K562 (cell line): ENCODE measurements around the gene RAPSN. TPM values are rescaled to one million over a fixed set of nuclear protein-coding genes. Genes with fewer than 3 reads are reported as not detected.

Source experiments
- CBX5 ChIP-seq: IDR thresholded peaks from 2 replicates; pipeline ENCODE4 v1.6.1; 2014; ENCODE audit warnings: low read depth, borderline replicate concordance
- CEBPB ChIP-seq: fragments of 450-650 bp; IDR thresholded peaks from 2 replicates; pipeline ENCODE4 v1.6.1; 2016; ENCODE audit warnings: missing genetic modification characterization, missing compliant biosample characterization
- CEBPG ChIP-seq, 3 experiments: fragments of 200-800 bp in 1 of 3; sonication (Bioruptor generic) in 1 of 3; sonication (generic) in 1 of 3; formaldehyde crosslinking in 1 of 3; IDR thresholded peaks in 2 of 3; conservative IDR thresholded peaks in 1 of 3; 2 replicates each; pipeline versions ENCODE4 v1.6.1 to v1.8.0; 2016 to 2022; ENCODE audit warnings: missing compliant biosample characterization in 2 of 3, missing genetic modification characterization in 2 of 3, mild to moderate bottlenecking in 1 of 3, missing genetic modification reagents in 1 of 3
- CREB1 ChIP-seq, 2 experiments: sonication (generic) in 1 of 2; formaldehyde crosslinking in 1 of 2; IDR thresholded peaks; 2 replicates each; pipeline versions ENCODE4 v1.6.1 to v1.8.0; 2012 to 2022; ENCODE audit warnings: inconsistent platforms in 1 of 2, mild to moderate bottlenecking in 1 of 2, missing genetic modification reagents in 1 of 2, moderate library complexity in 1 of 2
- EHMT2 ChIP-seq: fragments of 450-650 bp; IDR thresholded peaks from 2 replicates; pipeline ENCODE4 v1.6.1; 2018; ENCODE audit warnings: antibody characterized with exemption
- ILF3 ChIP-seq: fragments of 450-650 bp; IDR thresholded peaks from 2 replicates; pipeline ENCODE4 v1.6.1; 2018; ENCODE audit warnings: antibody characterized with exemption, mild to moderate bottlenecking, moderate library complexity, borderline replicate concordance
- KDM5B ChIP-seq: fragments of 200-600 bp; sonication (generic); IDR thresholded peaks from 2 replicates; pipeline ENCODE4 v1.6.1; 2012; ENCODE audit warnings: low read depth, mild to moderate bottlenecking, moderate library complexity, low read length, control low read depth, inconsistent platforms; ENCODE audit not compliant: insufficient replicate concordance
- MAFF ChIP-seq: IDR thresholded peaks from 2 replicates; pipeline ENCODE4 v1.6.1; 2012; ENCODE audit warnings: low read length, improper control_type of control experiment
- MAFG ChIP-seq: fragments of 450-650 bp; conservative IDR thresholded peaks from 2 replicates; pipeline ENCODE4 v1.6.1; 2016; ENCODE audit warnings: missing genetic modification characterization, missing compliant biosample characterization
- NFRKB ChIP-seq: fragments of 450-650 bp; IDR thresholded peaks from 2 replicates; pipeline ENCODE4 v1.6.1; 2016; ENCODE audit warnings: low read depth
- TEAD2 ChIP-seq: fragments of 450-650 bp; IDR thresholded peaks from 2 replicates; pipeline ENCODE4 v1.6.1; 2016; ENCODE audit warnings: missing genetic modification characterization, control low read depth, missing compliant biosample characterization
- TEAD4 ChIP-seq, 2 experiments: sonication (generic) in 1 of 2; formaldehyde crosslinking in 1 of 2; IDR thresholded peaks; 2 replicates each; pipeline versions ENCODE4 v1.6.1 to v1.8.0; 2012 to 2022; ENCODE audit warnings: borderline replicate concordance in 1 of 2, inconsistent platforms in 1 of 2, low read length in 1 of 2, mild to moderate bottlenecking in 1 of 2, missing genetic modification reagents in 1 of 2
- TFAP4 ChIP-seq: sonication (generic); formaldehyde crosslinking; IDR thresholded peaks from 2 replicates; pipeline ENCODE4 v1.8.0; 2022; ENCODE audit warnings: missing genetic modification reagents, mild to moderate bottlenecking, moderate library complexity, borderline replicate concordance
- ZBTB33 ChIP-seq: sonication (generic); formaldehyde crosslinking; IDR thresholded peaks from 2 replicates; pipeline ENCODE4 v1.8.1; 2023; ENCODE audit warnings: mild to moderate bottlenecking, missing genetic modification reagents
- ZNF12 ChIP-seq: sonication (generic); formaldehyde crosslinking; IDR thresholded peaks from 2 replicates; pipeline ENCODE4 v1.4.0; 2020; ENCODE audit warnings: mild to moderate bottlenecking, missing genetic modification reagents
- ZNF316 ChIP-seq: fragments of 450-650 bp; IDR thresholded peaks from 2 replicates; pipeline ENCODE4 v1.6.1; 2016
- polyA plus RNA-seq, 8 experiments: library from polyadenylated mRNA; depleted of rRNA in 4 of 8; stranded (reverse) in 5 of 8; unstranded in 3 of 8; fragments of >200 nt; fragmentation: Nextera tagmentation in 2 of 8; fragmentation: Illumina TruSeq in 1 of 8; extraction: Ambion mirVana in 2 of 8; extraction: Trizol in 1 of 8; gene quantifications; 2 replicates each; pipeline versions ENCODE4 v1.2.1 to v1.2.3, GENCODE V29; 2011 to 2014; ENCODE audit warnings: inconsistent platforms in 1 of 8, missing spikeins in 1 of 8
- total RNA-seq, 7 experiments: library from RNA; depleted of rRNA in 6 of 7; stranded (reverse); fragments of >200 nt in 6 of 7; fragmentation: Illumina TruSeq in 2 of 7; extraction: Trizol in 2 of 7; gene quantifications; 2 replicates each; pipeline versions ENCODE4 v1.2.1 to v1.2.3, GENCODE V29; 2011 to 2021; ENCODE audit warnings: low replicate concordance in 1 of 7
- TF ChIP-seq, protein P1 (sequence below), 3 experiments: IDR thresholded peaks in 2 of 3; conservative IDR thresholded peaks in 1 of 3; 2 replicates each; pipeline ENCODE4 v1.5.1; 2011 to 2012; ENCODE audit warnings: low read length in 3 of 3, mild to moderate bottlenecking in 3 of 3, control low read depth in 2 of 3, improper control_type of control experiment in 1 of 3, inconsistent platforms in 1 of 3, low read depth in 1 of 3, mixed read lengths in 1 of 3, moderate library complexity in 1 of 3; ENCODE audit not compliant: insufficient read depth in 2 of 3
- TF ChIP-seq, protein P2 (sequence below): sonication (generic); formaldehyde crosslinking; IDR thresholded peaks from 2 replicates; pipeline ENCODE4 v1.8.1; 2023; ENCODE audit warnings: mild to moderate bottlenecking, missing genetic modification reagents

Gene RAPSN
- total and polyA plus RNA-seq, 9 of the 15 experiments (the other 6 are each of a cell fraction or from before 2014, with no cell fraction given): 0.06 to 0.11 TPM; not detected in 7

DNA sequence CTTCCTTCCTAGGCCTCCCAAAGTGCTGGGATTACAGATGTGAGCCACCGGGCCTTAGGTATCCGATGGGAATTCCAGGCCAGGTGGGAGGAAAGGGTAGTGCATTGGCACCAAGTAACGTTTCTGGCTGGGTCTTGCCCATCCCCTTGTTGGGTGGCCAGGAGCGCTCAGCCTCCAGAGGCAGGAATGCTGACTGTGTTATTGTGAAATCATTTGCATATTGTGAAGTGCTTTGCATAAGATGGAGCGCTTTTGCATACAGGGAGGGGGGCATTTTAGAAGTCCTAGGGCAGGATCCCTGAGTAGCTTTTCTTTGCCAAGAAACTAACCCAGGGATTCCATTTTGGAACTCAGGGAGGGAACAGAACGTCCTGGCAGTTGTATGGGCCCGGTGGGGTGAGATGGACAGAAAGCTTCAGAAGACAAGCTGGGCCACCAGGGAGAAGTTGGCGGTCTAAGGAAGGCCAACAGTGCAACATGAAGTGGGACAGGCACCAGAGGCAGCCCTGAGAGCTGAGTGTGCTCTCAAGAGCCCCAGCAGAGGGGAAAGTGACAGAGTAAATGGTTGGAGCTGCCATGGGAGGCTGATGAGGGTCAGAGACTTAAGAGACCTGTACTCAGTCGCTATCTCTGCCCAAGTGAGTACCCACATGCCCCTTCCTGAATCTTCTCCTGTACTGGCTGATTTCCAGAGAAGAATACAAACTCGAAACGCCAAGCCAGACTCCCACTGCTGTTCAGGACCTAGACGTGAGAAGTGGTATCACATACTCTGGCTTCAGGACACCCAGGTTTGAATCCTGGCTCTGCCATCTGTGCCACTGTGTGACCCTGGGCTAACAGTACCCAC is 41.8 kb downstream of the RAPSN start (continued):
- TF ChIP-seq ZBTB33: peak; percentile 52; the same call in 1 of the 2 replicates
- peak; percentile 78 for TF ChIP-seq MAFG
- TF ChIP-seq ZNF12: 0 out of 2 replicates have a peak, but pooled peaks have one; percentile 29
- no peak for TF ChIP-seq CBX5
- TF ChIP-seq, protein P1, sequence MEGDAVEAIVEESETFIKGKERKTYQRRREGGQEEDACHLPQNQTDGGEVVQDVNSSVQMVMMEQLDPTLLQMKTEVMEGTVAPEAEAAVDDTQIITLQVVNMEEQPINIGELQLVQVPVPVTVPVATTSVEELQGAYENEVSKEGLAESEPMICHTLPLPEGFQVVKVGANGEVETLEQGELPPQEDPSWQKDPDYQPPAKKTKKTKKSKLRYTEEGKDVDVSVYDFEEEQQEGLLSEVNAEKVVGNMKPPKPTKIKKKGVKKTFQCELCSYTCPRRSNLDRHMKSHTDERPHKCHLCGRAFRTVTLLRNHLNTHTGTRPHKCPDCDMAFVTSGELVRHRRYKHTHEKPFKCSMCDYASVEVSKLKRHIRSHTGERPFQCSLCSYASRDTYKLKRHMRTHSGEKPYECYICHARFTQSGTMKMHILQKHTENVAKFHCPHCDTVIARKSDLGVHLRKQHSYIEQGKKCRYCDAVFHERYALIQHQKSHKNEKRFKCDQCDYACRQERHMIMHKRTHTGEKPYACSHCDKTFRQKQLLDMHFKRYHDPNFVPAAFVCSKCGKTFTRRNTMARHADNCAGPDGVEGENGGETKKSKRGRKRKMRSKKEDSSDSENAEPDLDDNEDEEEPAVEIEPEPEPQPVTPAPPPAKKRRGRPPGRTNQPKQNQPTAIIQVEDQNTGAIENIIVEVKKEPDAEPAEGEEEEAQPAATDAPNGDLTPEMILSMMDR (IDR thresholded peaks at IDR 0.05 in 2 of 3, conservative IDR thresholded peaks at IDR 0.05 in 1 of 3; ENCODE audit: insufficient read depth in 2 of 3, low read depth in 1 of 3, low read length in 3 of 3): peak in 1 of 3 experiments; percentile 11; a peak in 1 of 6 replicates
- TF ChIP-seq NFRKB: 0 out of 2 replicates have a peak, but pooled peaks have one; percentile 10
- no peak for TF ChIP-seq EHMT2
- peak; percentile 96 for TF ChIP-seq ZNF316
- no peak for TF ChIP-seq CREB1 (IDR thresholded peaks at IDR 0.05)
- TF ChIP-seq CREB1 (CRISPR knock-in tag; IDR thresholded peaks at IDR 0.05): no peak
- peak; percentile 59 for TF ChIP-seq CEBPG (CRISPR knock-in tag; IDR thresholded peaks at IDR 0.05)
- TF ChIP-seq CEBPG (tag; conservative IDR thresholded peaks at IDR 0.05 in 1 of 2, IDR thresholded peaks at IDR 0.05 in 1 of 2): peak; percentile 39 to 67; a peak in 2 of 4 replicates
- peak; percentile 32 for TF ChIP-seq KDM5B
- peak; percentile 68 for TF ChIP-seq MAFF
- TF ChIP-seq, protein P2, sequence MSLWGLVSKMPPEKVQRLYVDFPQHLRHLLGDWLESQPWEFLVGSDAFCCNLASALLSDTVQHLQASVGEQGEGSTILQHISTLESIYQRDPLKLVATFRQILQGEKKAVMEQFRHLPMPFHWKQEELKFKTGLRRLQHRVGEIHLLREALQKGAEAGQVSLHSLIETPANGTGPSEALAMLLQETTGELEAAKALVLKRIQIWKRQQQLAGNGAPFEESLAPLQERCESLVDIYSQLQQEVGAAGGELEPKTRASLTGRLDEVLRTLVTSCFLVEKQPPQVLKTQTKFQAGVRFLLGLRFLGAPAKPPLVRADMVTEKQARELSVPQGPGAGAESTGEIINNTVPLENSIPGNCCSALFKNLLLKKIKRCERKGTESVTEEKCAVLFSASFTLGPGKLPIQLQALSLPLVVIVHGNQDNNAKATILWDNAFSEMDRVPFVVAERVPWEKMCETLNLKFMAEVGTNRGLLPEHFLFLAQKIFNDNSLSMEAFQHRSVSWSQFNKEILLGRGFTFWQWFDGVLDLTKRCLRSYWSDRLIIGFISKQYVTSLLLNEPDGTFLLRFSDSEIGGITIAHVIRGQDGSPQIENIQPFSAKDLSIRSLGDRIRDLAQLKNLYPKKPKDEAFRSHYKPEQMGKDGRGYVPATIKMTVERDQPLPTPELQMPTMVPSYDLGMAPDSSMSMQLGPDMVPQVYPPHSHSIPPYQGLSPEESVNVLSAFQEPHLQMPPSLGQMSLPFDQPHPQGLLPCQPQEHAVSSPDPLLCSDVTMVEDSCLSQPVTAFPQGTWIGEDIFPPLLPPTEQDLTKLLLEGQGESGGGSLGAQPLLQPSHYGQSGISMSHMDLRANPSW (CRISPR knock-in tag): no peak
- no peak for TF ChIP-seq TFAP4 (CRISPR knock-in tag)
- peak; percentile 94 for TF ChIP-seq CEBPB (tag)
- TF ChIP-seq ILF3: no peak
- peak; percentile 42; the same call in 1 of the 2 replicates for TF ChIP-seq TEAD2 (tag)
- peak; percentile 65 for TF ChIP-seq TEAD4 (IDR thresholded peaks at IDR 0.05; ENCODE audit: low read length)
- no peak for TF ChIP-seq TEAD4 (CRISPR knock-in tag; IDR thresholded peaks at IDR 0.05; ENCODE audit: borderline replicate concordance)
